ENCODE data around the gene ZBTB43. TPM values are rescaled to one million over a fixed set of nuclear protein-coding genes. Genes with fewer than 3 reads are reported as not detected.

Gene ZBTB43
- total RNA-seq, 1 donor from 2014 or later = 23.0 TPM

DNA sequence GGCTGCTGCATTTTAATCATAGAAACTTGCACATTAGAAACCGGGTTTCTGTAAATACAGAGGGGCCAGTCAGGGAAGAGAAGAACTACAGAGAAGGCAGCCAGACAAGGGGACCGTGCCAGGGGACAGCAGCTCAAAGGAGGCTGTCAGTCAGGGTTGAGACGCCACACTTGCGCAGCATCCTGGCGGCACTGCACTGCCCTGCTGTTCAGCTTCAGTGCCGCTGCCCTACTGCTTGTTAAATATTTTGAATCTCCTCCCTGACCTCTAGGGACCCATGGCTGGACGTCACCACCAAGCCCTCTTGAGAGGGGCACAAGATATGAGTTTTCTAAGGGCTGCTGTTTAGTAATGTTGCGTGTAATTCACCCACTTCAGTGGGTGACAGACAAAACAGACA is 43.6 kb upstream of the ZBTB43 start:
- Mint-ChIP-seq H3K36me3 (ENCODE audit: low read depth) (no peaks in the 10 kb centered on the region), H3K27ac (ENCODE audit: unreplicated experiment) (no peak overlapping the region), H3K27me3 (ENCODE audit: low read depth) (no peaks in the 10 kb centered on the region), H3K4me1 (peaks cover 4% of the 10 kb centered on the region), H3K4me3 (no peak overlapping the region), H3K9me3 (no peaks in the 10 kb centered on the region)
- DNase-seq (ENCODE audit: low read depth, low spot score) = no peak
- TF ChIP-seq, protein P1, sequence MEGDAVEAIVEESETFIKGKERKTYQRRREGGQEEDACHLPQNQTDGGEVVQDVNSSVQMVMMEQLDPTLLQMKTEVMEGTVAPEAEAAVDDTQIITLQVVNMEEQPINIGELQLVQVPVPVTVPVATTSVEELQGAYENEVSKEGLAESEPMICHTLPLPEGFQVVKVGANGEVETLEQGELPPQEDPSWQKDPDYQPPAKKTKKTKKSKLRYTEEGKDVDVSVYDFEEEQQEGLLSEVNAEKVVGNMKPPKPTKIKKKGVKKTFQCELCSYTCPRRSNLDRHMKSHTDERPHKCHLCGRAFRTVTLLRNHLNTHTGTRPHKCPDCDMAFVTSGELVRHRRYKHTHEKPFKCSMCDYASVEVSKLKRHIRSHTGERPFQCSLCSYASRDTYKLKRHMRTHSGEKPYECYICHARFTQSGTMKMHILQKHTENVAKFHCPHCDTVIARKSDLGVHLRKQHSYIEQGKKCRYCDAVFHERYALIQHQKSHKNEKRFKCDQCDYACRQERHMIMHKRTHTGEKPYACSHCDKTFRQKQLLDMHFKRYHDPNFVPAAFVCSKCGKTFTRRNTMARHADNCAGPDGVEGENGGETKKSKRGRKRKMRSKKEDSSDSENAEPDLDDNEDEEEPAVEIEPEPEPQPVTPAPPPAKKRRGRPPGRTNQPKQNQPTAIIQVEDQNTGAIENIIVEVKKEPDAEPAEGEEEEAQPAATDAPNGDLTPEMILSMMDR (conservative IDR thresholded peaks at IDR 0.05) = no peak

- H3K36me3 Mint-ChIP-seq (ENCODE audit: low read depth) = no peaks in the 10 kb centered on the region
- TF ChIP-seq, protein P1 (conservative IDR thresholded peaks at IDR 0.05) = no peak
- no peak overlapping the region for H3K4me3 Mint-ChIP-seq
- no peaks in the 10 kb centered on the region for H3K27me3 Mint-ChIP-seq (ENCODE audit: low read depth)
- no peak for DNase-seq (ENCODE audit: low read depth, low spot score)
- H3K27ac Mint-ChIP-seq (ENCODE audit: unreplicated experiment) = no peak overlapping the region
- no peaks in the 10 kb centered on the region for H3K9me3 Mint-ChIP-seq
- H3K4me1 Mint-ChIP-seq = peaks cover 4% of the 10 kb centered on the region
These were observed 41.6 kb upstream of the ZBTB43 start for GRCh38 chr9:126763130-126763764.

- no peak for DNase-seq (ENCODE audit: low read depth, low spot score)
- Mint-ChIP-seq H3K4me1 (no peaks in the 10 kb centered on the region), H3K9me3 (peaks cover 2% of the 10 kb centered on the region), H3K36me3 (ENCODE audit: low read depth) (no peaks in the 10 kb centered on the region), H3K27ac (ENCODE audit: unreplicated experiment) (no peak overlapping the region), H3K27me3 (ENCODE audit: low read depth) (peaks cover 39% of the 10 kb centered on the region), H3K4me3 (no peak overlapping the region)
- TF ChIP-seq, protein P1 (conservative IDR thresholded peaks at IDR 0.05) = peak; percentile 61
These were observed 31.7 kb upstream of the ZBTB43 start for GRCh38 chr9:126773004-126773607.

DNA sequence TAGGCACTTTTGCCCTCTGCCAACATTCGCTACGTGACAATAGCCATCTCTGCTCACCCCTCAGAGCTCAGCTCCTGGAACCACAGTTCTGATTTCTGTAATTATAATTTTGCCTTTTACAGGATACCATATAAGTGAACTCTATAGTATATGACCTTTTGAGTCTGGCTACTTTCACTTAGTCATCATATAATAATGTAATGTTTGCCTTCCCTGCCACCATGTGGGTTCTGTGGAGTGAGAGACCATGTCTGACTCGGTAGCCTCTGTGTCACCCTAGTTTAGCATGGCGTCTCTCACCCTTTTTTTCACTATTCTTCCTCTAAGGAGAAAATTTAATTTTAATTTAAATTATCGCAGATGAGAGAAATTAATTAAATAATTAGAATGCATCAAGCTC is 28.9 kb upstream of the ZBTB43 start:
- Mint-ChIP-seq H3K9me3 (no peaks in the 10 kb centered on the region), H3K27me3 (ENCODE audit: low read depth) (peaks cover 53% of the 10 kb centered on the region), H3K4me3 (no peak overlapping the region), H3K27ac (ENCODE audit: unreplicated experiment) (no peak overlapping the region), H3K4me1 (no peaks in the 10 kb centered on the region), H3K36me3 (ENCODE audit: low read depth) (no peaks in the 10 kb centered on the region)
- TF ChIP-seq, protein P1 (conservative IDR thresholded peaks at IDR 0.05) = no peak
- DNase-seq (ENCODE audit: low read depth, low spot score) = no peak

GRCh38 chr9:126777733-126778132 is 27.1 kb upstream of the ZBTB43 start:
- DNase-seq (ENCODE audit: low read depth, low spot score) = no peak
- Mint-ChIP-seq H3K36me3 (ENCODE audit: low read depth) (no peaks in the 10 kb centered on the region), H3K27me3 (ENCODE audit: low read depth) (peaks cover 57% of the 10 kb centered on the region), H3K4me1 (peaks cover 6% of the 10 kb centered on the region), H3K4me3 (no peak overlapping the region), H3K9me3 (no peaks in the 10 kb centered on the region), H3K27ac (ENCODE audit: unreplicated experiment) (no peak overlapping the region)
- TF ChIP-seq, protein P1 (conservative IDR thresholded peaks at IDR 0.05) = no peak

Measured in neural crest cell (in vitro differentiated cells).